ENCODE results near the gene KLHL40. TPM values are rescaled to one million over a fixed set of nuclear protein-coding genes. Genes with fewer than 3 reads are reported as not detected.
A peak's percentile ranks its signal among the peaks of the same experiment; 100 is the strongest.

The KLHL40 gene
- total and polyA plus RNA-seq, 2 donors (not counting 1 experiment from before 2014, with no cell fraction given), result not detected

GRCh38 chr3:42732829-42733459 lies 47.6 kb downstream of the KLHL40 start:
- Histone ChIP-seq H3K4me2 (ENCODE audit: extremely low read depth, insufficient read depth, low read length) (no peak overlapping the region), H3K36me3 (ENCODE audit: control insufficient read depth, insufficient read depth, low read length) (no peaks in the 10 kb centered on the region), H3K9me3 (ENCODE audit: control insufficient read depth, insufficient read depth, low read depth, low read length) (no peaks in the 10 kb centered on the region), H2AFZ (ENCODE audit: low read length) (no peak overlapping the region), H4K20me1 (ENCODE audit: control insufficient read depth, extremely low read depth, insufficient read depth, low read length) (no peaks in the 10 kb centered on the region), H3K9ac (ENCODE audit: insufficient read depth, low read length) (no peak overlapping the region), H3K27me3 (ENCODE audit: control insufficient read depth, insufficient read depth, low read length) (peaks cover 8% of the 10 kb centered on the region), H3K27ac (ENCODE audit: insufficient read depth, low read length) (no peak overlapping the region), H3K4me3 (replicated peaks in 1 of 4; ENCODE audit: control extremely low read depth in 1 of 4, insufficient read depth in 1 of 4, low read depth in 3 of 4, low read length in 4 of 4) (no peak overlapping the region), H3K79me2 (ENCODE audit: control insufficient read depth, insufficient read depth, low read length) (no peaks in the 10 kb centered on the region), H3K4me1 (ENCODE audit: control insufficient read depth, extremely low read depth, insufficient read depth, low read length) (no peaks in the 10 kb centered on the region)
- peak in 1 of 2 donors; percentile 10 for TF ChIP-seq CTCF (conservative IDR thresholded peaks at IDR 0.05 in 1 of 2, IDR thresholded peaks at IDR 0.05 in 1 of 2; ENCODE audit: low read depth in 1 of 2, low read length in 2 of 2)
- TF ChIP-seq EZH2 (IDR thresholded peaks at IDR 0.05; ENCODE audit: low read length, missing control alignments), result no peak
- no peak for DNase-seq (ENCODE audit: low read depth in 2 of 2)

- no peaks in the 10 kb centered on the region for H3K36me3 ChIP-seq (ENCODE audit: control insufficient read depth, insufficient read depth, low read length)
- no peak overlapping the region for H3K4me2 ChIP-seq (ENCODE audit: extremely low read depth, insufficient read depth, low read length)
- TF ChIP-seq CTCF (conservative IDR thresholded peaks at IDR 0.05 in 1 of 2, IDR thresholded peaks at IDR 0.05 in 1 of 2; ENCODE audit: low read depth in 1 of 2, low read length in 2 of 2), result no peak
- no peak for TF ChIP-seq EZH2 (IDR thresholded peaks at IDR 0.05; ENCODE audit: low read length, missing control alignments)
- no peak for DNase-seq (ENCODE audit: low read depth in 2 of 2)
- H3K9me3 ChIP-seq (ENCODE audit: control insufficient read depth, insufficient read depth, low read depth, low read length), result no peaks in the 10 kb centered on the region
- H3K79me2 ChIP-seq (ENCODE audit: control insufficient read depth, insufficient read depth, low read length), result no peaks in the 10 kb centered on the region
- no peak overlapping the region for H3K9ac ChIP-seq (ENCODE audit: insufficient read depth, low read length)
- no peak overlapping the region for H2AFZ ChIP-seq (ENCODE audit: low read length)
- H3K4me1 ChIP-seq (ENCODE audit: control insufficient read depth, extremely low read depth, insufficient read depth, low read length), result no peaks in the 10 kb centered on the region
- peaks cover 7% of the 10 kb centered on the region for H3K27me3 ChIP-seq (ENCODE audit: control insufficient read depth, insufficient read depth, low read length)
- no peak overlapping the region for H3K4me3 ChIP-seq (replicated peaks in 1 of 4; ENCODE audit: control extremely low read depth in 1 of 4, insufficient read depth in 1 of 4, low read depth in 3 of 4, low read length in 4 of 4)
- no peak overlapping the region for H3K27ac ChIP-seq (ENCODE audit: insufficient read depth, low read length)
- no peaks in the 10 kb centered on the region for H4K20me1 ChIP-seq (ENCODE audit: control insufficient read depth, extremely low read depth, insufficient read depth, low read length)
Observed at GRCh38 chr3:42733501-42734262, 48.3 kb downstream of the KLHL40 start.

GRCh38 chr3:42734263-42734860 lies 49.0 kb downstream of the KLHL40 start:
- Histone ChIP-seq H3K27ac (ENCODE audit: insufficient read depth, low read length) (no peak overlapping the region), H4K20me1 (ENCODE audit: control insufficient read depth, extremely low read depth, insufficient read depth, low read length) (no peaks in the 10 kb centered on the region), H2AFZ (ENCODE audit: low read length) (no peak overlapping the region), H3K36me3 (ENCODE audit: control insufficient read depth, insufficient read depth, low read length) (no peaks in the 10 kb centered on the region), H3K27me3 (ENCODE audit: control insufficient read depth, insufficient read depth, low read length) (peaks cover 7% of the 10 kb centered on the region), H3K4me2 (ENCODE audit: extremely low read depth, insufficient read depth, low read length) (no peak overlapping the region), H3K4me1 (ENCODE audit: control insufficient read depth, extremely low read depth, insufficient read depth, low read length) (no peaks in the 10 kb centered on the region), H3K4me3 (replicated peaks in 1 of 4; ENCODE audit: control extremely low read depth in 1 of 4, insufficient read depth in 1 of 4, low read depth in 3 of 4, low read length in 4 of 4) (no peak overlapping the region), H3K9ac (ENCODE audit: insufficient read depth, low read length) (no peak overlapping the region), H3K9me3 (ENCODE audit: control insufficient read depth, insufficient read depth, low read depth, low read length) (no peaks in the 10 kb centered on the region), H3K79me2 (ENCODE audit: control insufficient read depth, insufficient read depth, low read length) (no peaks in the 10 kb centered on the region)
- DNase-seq (ENCODE audit: low read depth in 2 of 2), result no peak
- TF ChIP-seq EZH2 (IDR thresholded peaks at IDR 0.05; ENCODE audit: low read length, missing control alignments), result no peak
- TF ChIP-seq CTCF (conservative IDR thresholded peaks at IDR 0.05 in 1 of 2, IDR thresholded peaks at IDR 0.05 in 1 of 2; ENCODE audit: low read depth in 1 of 2, low read length in 2 of 2), result no peak

Data from fibroblast of lung (primary cell).